C1 segment of cervical spinal cord (tissue), 14 donors: ENCODE measurements around the gene KRTAP10-8.
A peak's percentile ranks its signal among the peaks of the same experiment; 100 is the strongest.
"Not testable (repeated sequence)": the region's sequence is repeated elsewhere in the genome, so short reads cannot be mapped to it uniquely, and the experiment has no call there.

Experiments used
- DNase-seq, 14 donors: peaks; one replicate each; lab custom pipeline; 2025; lab: John Stamatoyannopoulos, UW

KRTAP10-8 gene

DNA sequence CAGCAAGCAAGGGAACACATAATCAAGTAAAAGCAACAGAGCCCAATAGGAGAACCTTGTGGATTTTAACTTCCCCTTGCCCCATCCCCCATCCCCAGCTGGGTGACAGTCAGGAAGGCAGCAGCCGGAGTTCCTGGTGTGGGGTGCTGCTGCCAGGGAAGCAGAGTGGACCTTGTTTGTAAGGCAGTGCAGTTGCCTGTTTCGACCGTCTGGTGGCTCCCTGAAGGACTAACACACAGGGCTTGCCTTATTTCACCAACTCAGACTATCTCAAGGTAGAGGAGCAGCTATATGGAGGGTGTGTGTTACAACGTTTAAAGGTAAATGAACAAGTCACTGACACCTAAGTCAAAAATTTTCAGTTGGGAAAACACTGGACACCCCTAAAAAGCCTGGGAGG, 6.6 kb downstream of the KRTAP10-8 start:
- no peak for DNase-seq

DNA sequence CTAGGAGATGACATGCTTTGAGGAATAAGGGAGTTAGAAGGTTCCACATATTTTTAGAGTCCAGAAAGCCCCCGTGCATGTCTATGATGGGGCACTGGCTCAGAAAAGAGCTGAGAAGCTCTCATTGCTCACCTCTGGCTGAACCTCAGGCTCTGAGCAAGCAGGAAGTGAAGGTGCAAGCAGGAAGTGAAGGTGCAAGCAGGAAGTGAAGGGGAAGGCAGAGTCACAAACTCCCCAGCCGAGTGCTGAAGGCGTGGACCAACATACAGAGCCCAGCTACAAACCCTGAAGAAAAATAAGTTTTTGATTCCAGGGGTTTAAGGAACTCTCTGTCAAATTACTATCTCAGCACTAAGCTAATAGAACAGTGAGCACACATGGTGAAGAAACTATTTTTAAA, 7.0 kb downstream of the KRTAP10-8 start:
- no peak for DNase-seq

DNA sequence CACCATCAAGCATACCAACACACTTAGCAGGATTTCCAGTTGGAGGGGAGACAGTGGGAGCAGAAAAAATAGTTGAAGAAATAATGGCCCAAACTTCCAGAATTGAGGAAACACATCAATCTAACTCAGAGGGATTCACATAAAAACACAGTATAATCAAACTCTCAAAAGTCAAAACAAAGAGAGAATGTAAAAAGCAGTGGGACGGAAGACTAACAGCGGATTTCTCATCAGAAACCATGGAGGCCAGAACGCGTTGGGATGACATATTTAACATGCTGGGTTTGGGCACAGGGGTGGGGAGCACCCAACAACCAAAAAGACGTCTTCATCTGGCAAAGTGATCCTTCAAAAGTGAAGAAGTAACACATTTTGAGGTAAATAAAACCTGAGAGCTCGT, 8.0 kb downstream of the KRTAP10-8 start:
- DNase-seq, result no peak

DNA sequence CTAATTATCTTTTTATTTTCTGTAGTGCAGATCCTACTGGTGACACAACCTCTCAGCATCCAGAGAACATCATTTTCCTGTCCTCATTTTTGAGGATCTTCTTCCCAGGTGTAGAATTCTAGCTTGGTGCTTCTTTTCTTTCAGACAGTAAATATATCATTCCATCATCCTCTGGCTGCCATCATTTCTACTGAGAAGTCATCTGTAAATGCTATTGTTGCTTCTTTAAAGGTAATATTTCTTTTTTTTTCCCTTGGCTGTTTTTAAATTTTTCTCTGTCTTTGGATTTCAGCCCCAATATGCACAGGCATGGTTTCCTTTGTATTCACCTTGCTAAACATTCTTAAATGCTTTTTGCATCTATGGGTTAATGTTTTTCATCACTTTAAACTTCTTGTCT, 11.7 kb downstream of the KRTAP10-8 start:
- no peak for DNase-seq

DNA sequence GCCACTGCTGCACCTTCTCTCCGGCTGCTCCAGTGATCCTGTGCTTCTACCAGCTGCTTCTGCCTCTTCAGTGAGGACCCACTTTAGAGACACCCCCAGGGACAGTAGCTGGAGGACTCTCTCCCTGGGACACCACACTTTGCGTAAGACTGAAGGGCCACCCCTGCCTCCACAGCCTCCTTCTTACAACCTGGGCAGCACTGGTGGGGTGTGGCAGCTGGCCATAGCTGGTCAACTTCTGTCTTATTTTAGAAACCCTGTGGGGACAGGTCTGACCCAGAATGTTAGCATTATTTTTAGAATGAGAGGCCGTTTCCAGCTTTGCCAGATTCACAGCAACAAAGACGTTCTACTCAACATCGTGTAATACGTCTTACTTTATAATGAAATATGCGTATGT, 13.9 kb downstream of the KRTAP10-8 start:
- DNase-seq, result no peak

DNA sequence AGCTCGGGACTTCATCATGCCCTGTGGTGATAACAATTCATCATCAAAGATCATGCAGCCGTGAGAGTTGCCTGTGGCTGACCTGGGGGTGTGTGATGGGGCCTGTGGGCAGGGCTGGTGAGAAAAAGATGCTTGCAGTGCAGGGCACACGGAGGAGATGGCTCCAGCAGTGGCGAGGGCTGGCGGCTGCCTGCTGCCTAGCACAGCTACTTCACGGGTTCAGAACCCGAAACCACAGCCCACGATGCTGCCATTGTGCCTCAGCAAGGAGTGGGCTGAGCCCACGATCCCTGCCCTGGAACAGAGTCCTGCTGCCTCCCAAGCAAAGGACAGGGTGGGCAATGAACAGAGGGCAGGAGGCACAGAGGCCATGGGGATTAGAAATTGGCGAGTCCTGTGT, 14.4 kb downstream of the KRTAP10-8 start:
- no peak for DNase-seq

DNA sequence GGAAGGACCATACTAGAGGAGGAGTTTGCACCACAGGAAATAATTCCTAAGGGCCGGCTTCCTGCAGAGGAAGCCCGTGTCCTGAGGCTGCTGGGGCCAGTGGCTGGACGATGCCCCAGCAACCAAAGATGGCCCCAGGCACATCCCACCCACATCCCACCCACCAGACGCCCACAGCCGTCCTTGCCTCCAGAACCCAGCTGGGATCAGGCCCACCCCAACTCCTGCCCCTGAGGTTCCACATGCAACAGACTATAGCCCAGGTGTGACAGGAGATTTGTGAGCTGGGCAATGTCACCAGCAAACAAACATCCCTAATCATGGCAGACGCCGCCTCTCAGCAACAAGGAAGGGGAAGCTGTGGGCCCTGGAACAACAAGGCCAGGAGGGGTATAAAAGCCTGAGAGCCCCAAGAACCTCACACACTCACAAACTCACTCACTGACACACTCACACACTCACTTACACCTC, 14.8 kb downstream of the KRTAP10-8 start, which contains the start of gene KRTAP10-9:
TSS of gene KRTAP10-9 (plus strand) at position 421 of the 471 bp plus-strand sequence. CDS start 79 bp downstream, outside the sequence.
- DNase-seq, result no peak

DNA sequence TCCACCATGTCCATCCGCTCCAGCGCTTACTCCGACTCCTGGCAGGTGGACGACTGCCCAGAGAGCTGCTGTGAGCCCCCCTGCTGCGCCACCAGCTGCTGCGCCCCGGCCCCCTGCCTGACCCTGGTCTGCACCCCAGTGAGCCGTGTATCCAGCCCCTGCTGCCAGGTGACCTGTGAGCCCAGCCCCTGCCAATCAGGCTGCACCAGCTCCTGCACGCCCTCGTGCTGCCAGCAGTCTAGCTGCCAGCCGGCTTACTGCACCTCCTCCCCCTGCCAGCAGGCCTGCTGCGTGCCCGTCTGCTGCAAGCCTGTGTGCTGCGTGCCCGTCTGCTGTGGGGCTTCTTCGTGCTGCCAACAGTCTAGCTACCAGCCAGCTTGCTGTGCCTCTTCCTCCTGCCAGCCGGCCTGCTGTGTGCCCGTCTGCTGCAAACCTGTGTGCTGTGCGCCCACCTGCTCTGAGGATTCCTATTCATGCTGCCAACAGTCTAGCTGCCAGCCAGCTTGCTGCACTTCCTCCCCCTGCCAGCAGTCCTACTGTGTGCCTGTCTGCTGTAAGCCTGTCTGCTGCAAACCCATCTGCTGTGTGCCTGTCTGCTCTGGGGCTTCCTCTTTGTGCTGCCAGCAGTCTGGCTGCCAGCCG, 15.4 kb downstream of the KRTAP10-8 start:
- DNase-seq, result not testable (repeated sequence)

DNA sequence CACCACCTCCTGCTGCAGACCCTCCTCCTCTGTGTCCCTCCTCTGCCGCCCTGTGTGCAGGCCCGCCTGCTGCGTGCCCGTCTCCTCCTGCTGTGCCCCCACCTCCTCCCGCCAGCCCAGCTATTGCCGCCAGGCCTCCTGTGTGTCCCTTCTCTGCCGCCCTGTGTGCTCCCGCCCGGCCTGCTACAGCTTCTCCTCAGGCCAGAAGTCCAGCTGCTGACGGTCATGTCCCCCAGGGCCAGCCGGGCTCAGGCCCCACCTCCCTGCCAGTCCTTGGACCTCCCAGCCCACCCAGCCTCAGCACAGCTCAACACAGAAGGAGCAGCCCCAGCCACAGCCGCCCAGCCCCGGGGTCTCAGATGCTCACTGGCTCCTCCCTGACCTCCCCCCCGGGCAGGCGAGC, 16.0 kb downstream of the KRTAP10-8 start:
- not testable (repeated sequence) for DNase-seq

DNA sequence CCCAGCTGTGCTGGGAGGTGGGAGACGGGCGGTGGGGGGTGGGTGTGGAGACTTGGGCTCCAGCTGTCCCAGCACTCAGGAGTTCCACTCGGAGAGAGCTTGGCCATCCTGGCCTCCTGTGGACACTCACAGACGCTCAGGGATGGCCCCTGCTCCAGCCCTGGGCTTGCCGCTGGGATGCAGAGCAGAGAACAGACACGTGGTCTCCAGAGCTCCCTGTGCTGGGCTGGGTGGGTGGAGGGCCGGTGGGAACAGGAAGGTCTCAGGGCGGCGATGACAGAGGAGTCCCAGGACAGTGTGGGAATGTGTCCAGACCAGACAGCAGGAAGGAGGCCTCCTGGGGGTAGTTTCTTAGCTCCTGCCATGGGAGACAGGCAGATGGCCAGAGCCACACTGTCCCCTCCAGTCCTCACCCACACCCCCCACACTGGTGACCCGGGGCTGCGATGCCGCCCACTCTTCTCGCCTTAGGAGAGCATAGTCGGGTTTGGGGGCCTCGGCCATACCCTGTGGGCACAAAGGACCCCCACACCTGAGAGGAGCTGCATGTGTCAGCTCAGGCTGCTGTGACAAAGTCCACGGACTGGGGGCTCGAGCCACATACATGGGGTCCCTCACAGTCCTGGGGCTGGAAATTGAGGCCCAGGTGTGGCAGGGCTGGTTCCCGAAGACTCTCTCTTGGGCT, 17.0 kb downstream of the KRTAP10-8 start:
- DNase-seq, result no peak

DNA sequence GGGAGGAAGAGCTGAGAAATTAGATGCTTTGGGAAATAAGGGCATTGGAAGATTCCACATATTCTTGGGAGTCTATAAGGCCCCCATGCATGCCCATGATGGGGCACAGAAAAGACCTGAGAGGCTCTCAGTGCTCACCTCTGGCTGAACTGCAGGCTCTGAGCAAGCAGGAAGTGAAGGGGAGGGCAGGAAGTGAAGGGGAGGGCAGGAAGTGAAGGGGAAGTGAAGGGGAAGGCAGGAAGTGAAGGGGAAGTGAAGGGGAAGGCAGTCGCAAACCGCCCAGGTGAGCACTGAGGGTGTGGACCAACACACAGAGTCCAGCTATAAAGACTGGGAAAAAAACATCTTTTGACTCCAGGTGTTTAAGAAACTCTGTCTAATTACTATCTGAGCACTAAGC, 18.6 kb downstream of the KRTAP10-8 start:
- no peak for DNase-seq

DNA sequence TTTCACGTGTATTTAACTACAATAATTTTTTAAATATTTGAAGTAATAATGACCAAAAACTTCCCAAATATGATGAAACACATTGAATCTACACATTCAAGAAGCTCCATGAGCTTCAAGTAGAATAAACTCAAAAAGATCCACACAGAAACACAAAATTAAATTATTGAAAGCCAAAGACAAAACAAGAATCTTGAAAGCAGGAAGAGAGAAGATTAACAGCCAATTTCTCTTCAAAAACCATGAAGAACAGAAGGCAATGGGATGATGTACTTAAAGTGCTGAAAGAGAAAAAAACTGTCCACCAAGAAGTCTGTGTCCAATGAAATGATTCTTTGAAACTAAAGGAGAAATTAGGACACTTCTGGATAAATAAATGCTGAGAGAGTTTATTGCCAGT, 20.2 kb downstream of the KRTAP10-8 start:
- DNase-seq, result no peak

DNA sequence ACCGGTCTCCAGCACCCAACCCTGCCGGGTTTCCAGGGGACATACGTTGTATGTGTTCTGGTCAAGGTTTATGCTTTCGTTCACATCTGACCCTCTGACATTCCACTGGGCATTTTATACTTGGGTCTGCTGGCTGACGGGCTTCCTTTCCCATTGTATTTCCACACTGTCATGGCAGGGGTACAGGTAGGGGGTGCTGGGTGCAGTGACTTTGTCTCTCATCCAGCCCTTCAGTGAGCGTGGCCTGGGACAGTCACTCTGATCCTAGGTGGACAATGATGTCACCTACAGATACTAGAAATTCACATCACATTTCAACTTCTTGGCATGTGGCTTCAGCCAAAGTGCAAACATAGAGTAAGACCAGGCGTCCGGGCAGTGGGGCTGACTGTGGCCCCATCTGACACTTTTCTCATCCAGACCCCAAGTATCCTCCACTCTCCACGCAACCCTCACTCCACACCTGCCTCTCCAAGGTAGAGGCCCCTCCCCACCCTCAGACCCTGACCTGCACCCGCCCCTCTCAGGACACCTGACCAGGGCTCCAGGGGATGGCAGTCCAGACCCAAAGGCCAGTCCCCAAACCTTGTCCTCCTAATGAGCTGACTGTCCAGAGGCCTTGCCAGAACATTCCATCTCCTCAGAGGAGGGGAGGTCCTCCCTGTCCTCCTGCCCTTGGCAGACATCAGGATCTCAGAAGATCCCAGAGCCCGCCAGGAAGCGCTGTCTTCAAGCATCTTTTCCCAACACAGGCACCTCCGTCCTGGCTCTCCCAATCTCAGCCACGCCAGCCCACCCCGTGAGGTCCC, 24.5 kb downstream of the KRTAP10-8 start:
- no peak for DNase-seq

DNA sequence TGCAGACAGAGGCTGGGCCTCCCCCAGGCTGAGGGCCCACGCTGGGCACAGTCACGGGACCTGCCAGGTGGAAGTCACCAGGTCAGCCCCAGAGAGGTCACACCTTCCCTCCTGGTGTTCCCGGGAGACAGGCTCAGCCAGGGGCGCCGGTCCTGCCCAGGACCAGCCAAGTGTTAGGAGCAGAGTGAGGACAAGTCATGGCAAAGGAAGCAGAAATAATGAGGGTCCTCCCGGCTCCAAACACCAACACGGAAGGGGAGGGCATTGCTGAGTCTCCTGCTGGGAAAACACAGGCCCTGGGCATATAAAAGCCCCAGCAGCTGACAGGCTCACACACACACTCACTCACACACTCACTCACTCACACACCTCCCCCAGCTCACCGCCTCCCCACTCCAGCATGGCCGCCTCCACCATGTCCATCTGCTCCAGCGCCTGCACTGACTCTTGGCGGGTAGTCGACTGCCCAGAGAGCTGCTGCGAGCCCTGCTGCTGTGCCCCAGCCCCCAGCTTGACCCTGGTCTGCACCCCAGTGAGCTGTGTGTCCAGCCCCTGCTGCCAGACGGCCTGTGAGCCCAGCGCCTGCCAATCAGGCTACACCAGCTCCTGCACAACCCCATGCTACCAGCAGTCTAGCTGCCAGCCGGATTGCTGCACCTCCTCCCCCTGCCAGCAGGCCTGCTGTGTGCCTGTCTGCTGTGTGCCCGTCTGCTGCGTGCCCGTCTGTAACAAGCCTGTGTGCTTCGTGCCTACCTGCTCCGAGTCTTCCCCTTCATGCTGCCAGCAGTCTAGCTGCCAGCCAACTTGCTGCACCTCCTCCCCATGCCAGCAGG, 25.4 kb downstream of the KRTAP10-8 start, which contains the start of gene KRTAP10-10:
TSS of gene KRTAP10-10 (plus strand) at position 339 of the 833 bp plus-strand sequence. CDS start at position 401, 62 bp downstream.
- DNase-seq, result peak in 1 of 14 donors; percentile 62

DNA sequence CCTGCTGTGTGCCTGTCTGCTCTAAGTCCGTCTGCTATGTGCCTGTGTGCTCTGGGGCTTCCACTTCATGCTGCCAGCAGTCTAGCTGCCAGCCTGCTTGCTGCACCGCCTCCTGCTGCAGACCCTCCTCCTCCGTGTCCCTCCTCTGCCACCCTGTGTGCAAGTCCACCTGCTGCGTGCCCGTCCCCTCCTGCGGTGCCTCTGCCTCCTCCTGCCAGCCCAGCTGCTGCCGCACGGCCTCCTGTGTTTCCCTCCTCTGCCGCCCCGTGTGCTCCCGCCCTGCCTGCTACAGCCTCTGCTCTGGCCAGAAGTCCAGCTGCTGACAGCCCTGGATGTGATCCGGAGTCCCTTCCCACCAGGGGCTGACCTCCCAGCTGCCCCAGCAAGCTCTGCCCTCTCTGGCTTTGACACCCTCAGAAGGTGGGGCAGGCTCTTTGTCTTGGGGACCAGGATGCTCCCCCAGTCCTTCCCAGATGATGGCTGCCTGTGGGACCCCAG, 26.0 kb downstream of the KRTAP10-8 start:
- not testable (repeated sequence) for DNase-seq

DNA sequence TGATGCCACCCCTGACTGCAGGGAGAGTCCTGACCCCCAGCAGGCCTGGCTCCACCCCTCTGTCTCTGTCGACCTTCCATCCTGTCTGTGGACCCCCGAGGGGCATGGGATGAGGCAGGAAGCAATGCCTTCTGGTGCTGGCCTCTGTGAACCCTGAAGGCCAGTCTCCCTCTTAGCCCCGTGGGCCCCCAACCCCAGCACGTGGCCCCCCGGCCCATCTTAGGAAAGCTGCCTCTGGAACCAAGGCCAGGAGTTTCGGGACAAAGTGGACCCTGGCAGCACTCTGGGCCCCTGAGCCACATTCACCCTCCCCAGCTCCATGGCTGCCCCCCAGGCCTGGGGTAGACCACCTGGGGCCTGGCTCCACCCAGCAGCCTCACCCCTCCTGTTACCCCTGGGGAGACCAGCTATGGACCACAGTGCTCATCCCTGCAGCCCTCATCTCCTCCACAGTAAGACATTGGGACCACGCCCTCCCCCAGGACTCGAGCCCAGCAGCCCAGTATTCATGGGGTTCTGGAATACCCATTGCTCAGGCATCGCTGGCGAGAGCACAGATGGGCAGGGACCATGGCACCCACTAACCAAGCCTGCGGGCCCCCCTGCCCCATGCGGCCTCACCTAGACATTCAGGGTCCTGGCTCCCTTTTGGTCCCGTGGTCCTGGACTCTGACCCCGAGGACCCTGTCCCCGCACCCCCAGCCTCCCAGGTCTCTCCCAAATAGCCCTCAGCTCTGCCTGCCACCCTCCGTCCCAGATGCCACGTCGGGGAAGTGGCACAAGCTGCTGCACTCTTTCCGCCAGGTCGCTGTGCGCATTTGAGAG, 26.8 kb downstream of the KRTAP10-8 start:
- not testable (repeated sequence) for DNase-seq

DNA sequence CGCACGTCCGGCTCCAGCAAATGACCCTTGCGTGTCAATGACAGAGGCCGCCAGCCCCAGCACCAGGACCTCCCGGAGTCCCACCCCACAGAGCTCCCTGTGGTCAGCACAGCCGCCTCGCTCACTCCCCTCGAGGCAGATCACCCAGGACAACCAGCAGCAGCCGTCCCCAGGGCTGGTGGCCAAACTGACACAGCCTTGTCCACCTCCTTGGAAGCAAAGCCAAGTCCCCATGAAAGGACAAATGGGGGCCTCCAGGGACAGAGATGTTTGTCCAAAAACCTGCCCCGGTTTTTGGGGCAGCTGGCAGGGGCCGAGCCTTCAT, 27.4 kb downstream of the KRTAP10-8 start:
- no peak for DNase-seq

DNA sequence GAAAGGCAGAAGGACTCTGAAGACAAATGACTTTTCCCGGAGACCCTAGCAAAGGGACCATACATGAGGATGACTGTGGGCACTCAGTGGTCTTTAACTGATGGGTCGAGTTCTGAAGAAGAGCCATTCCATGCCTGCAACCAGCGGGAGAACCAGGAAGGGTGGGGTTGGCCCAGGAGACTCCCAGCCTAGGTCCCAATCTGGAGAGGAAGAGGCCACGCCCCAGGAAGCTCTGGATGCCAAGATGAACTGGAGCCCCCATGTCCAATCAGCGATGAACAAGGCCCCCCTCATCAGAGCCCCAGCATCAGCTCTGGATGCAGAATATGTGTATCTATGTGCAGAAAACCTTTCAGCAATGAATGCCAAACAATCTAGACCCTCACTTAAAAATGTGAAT, 28.9 kb downstream of the KRTAP10-8 start:
- no peak for DNase-seq

DNA sequence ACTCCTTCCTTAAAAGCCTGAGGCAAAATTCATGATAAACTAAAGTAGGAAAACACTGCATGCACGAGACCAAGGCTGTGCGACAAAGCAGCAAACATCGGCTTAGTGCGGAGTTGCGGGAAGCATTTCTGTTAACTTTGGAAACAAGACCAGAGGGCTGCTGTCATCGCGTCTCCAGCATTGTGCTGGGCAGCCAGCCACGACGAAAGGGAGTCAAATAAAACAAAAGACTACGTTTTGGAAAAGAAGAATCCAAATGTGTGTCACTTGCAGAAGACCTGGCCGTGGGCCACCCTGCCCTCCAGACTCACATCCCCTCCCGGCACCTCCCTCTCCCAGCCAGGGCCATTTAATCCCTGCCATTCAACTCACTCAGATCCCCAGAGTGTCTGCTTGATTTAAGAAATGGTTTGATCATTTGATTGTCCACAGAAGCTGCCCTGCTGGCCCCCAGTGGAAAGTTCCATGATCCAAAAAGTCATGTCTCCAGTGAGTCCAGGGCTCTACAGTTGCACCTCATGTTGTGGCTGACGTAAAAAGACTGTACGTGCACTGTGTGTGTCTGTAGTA, 31.9 kb downstream of the KRTAP10-8 start:
- DNase-seq, result no peak

DNA sequence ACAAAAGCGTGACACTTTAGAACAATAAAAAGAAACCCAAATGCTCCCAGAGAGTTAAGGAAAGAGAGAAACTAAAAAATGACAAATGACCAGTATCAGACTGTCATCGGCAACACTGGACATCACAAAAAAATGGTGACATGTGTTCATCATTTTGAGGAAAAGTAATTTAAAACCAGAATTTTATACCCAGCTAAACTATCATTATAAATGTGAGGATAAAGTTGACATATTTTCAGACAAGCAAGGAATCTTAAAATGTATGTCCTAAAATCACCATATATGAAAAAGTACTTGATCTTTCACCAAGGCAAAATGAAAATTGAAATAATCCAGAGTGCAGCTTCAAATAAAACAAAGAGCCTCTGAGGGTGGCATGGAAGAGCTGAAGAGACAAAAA, 33.0 kb downstream of the KRTAP10-8 start:
- DNase-seq, result no peak
